Spleen (tissue), 7 donors: ENCODE data around the gene NPHS1.
"Not testable (repeated sequence)": the region's sequence is repeated elsewhere in the genome, so short reads cannot be mapped to it uniquely, and the experiment has no call there.

Experiments used
- CTCF ChIP-seq, 11 experiments: fragments of 200-600 bp in 7 of 11; fragments of 450-650 bp in 4 of 11; sonication (generic) in 4 of 11; IDR thresholded peaks in 8 of 11; conservative IDR thresholded peaks in 3 of 11; 1 replicate in 7 of 11; 2 replicates in 4 of 11; pipeline versions ENCODE4 v1.4.0 to v1.8.0; 2016 to 2021; ENCODE audit warnings: antibody characterized with exemption in 11 of 11, inconsistent platforms in 4 of 11, mild to moderate bottlenecking in 1 of 11
- POLR2A ChIP-seq, 3 donors: fragments of 450-650 bp; IDR thresholded peaks; one replicate each; pipeline ENCODE4 v1.5.1; 2017; ENCODE audit warnings: antibody characterized with exemption in 3 of 3, mild to moderate bottlenecking in 1 of 3
- donor health status: DM: no; HTN: no; CAD: no; lungs with moderate emphysema.
- donor health status: DM: no; HTN: no; CAD: no.
- donor health status: DM: no; HTN: no; CAD: no.

GRCh38 chr19:35795564-35795963, 56.7 kb downstream of the NPHS1 start:
- not testable (repeated sequence) for TF ChIP-seq CTCF (IDR thresholded peaks at IDR 0.05 in 8 of 11, conservative IDR thresholded peaks at IDR 0.05 in 3 of 11); POLR2A (IDR thresholded peaks at IDR 0.05)
